GM10248 (cell line): ENCODE results near the gene STRN.
"Not testable (repeated sequence)": the region's sequence is repeated elsewhere in the genome, so short reads cannot be mapped to it uniquely, and the experiment has no call there.

Experiments
- CTCF ChIA-PET: fragments of 300-600 bp; sonication (Branson Sonifier 250); formaldehyde crosslinking; extraction: SDS; loops from one replicate; lab custom pipeline; 2021; ENCODE audit warnings: antibody characterized with exemption; lab: Yijun Ruan, JAX
- POLR2A ChIA-PET: fragments of 350-650 bp; sonication (Branson Sonifier 250); formaldehyde crosslinking; extraction: SDS; loops from one replicate; lab custom pipeline; 2020; ENCODE audit warnings: antibody characterized with exemption; lab: Yijun Ruan, JAX
- DNase-seq: peaks from one replicate; pipeline ENCODE4 v3.0.0; 2012; ENCODE audit errors: extremely low spot score
- CTCF ChIP-seq: IDR thresholded peaks from 2 replicates; pipeline ENCODE4 v1.5.1; 2012; ENCODE audit warnings: mild to moderate bottlenecking, low read depth; ENCODE audit errors: extremely low read depth, missing control alignments, control extremely low read depth

The STRN gene

GRCh38 chr2:36831185-36831584 lies 135.2 kb downstream of the STRN start:
- TF ChIP-seq CTCF: no peak

GRCh38 chr2:36824683-36825082 lies 141.7 kb downstream of the STRN start:
- CTCF ChIA-PET: interaction anchor here (1.8 to 2.5 kb wide), 2 partner anchors 14 to 25 kb away, joined by 4 to 8 read pairs; no protein-coding TSS in a partner anchor
- POLR2A ChIA-PET, DNase-seq: not testable (repeated sequence)

More at GRCh38 chr2:36831185-36831584, 135.2 kb downstream of the STRN start:
- no peak for DNase-seq
- ChIA-PET CTCF (interaction anchor here (0.7 to 2.7 kb wide), 2 partner anchors 10 to 46 kb away, joined by 4 to 9 read pairs; no protein-coding TSS in a partner anchor), POLR2A (no interaction called here)

- TF ChIP-seq CTCF: no peak
Observed at GRCh38 chr2:36824273-36824672, 142.1 kb downstream of the STRN start.

GRCh38 chr2:36823862-36824261 lies 142.5 kb downstream of the STRN start:
- no peak for TF ChIP-seq CTCF
- ChIA-PET POLR2A (no interaction called here), CTCF (no interaction called here)
- no peak for DNase-seq

More at GRCh38 chr2:36824273-36824672, 142.1 kb downstream of the STRN start:
- ChIA-PET POLR2A (no interaction called here), CTCF (interaction anchor here (2.5 kb wide), 1 partner anchor 13 kb away, joined by 8 read pairs; no protein-coding TSS in a partner anchor)
- DNase-seq: no peak

- CTCF ChIA-PET: interaction anchor here (1.2 to 2.6 kb wide), 3 partner anchors 9 to 23 kb away, joined by 3 to 13 read pairs (median 9); no protein-coding TSS in a partner anchor
- TF ChIP-seq CTCF: no peak
- DNase-seq: no peak
- POLR2A ChIA-PET: no interaction called here
Observed at GRCh38 chr2:36820942-36821605, 145.3 kb downstream of the STRN start.

- TF ChIP-seq CTCF: no peak
- ChIA-PET POLR2A (no interaction called here), CTCF (interaction anchor here (1.0 kb wide), 1 partner anchor 40 kb away, joined by 3 read pairs; no protein-coding TSS in a partner anchor)
- DNase-seq: no peak
Observed at GRCh38 chr2:36819095-36819711, 147.1 kb downstream of the STRN start.

- no peak for DNase-seq
- CTCF ChIA-PET: interaction anchor here (1.0 kb wide), 1 partner anchor 39 kb away, joined by 3 read pairs; no protein-coding TSS in a partner anchor
- TF ChIP-seq CTCF: no peak
- POLR2A ChIA-PET: no interaction called here
Observed at GRCh38 chr2:36818542-36818941, 147.8 kb downstream of the STRN start.
